ENCODE measurements around the gene CCDC148. TPM values are rescaled to one million over a fixed set of nuclear protein-coding genes. Genes with fewer than 3 reads are reported as not detected.

CCDC148 gene
- total RNA-seq, 3 donors from 2014 or later (not counting 1 experiment from before 2014, with no cell fraction given), result not detected

GRCh38 chr2:158432117-158432516 is 24.4 kb downstream of the CCDC148 start:
- intact Hi-C loops (cut with micrococcal nuclease), result no loop called here
- Mint-ChIP-seq H3K36me3 (no peaks in the 10 kb centered on the region), H3K27me3 (ENCODE audit: low read depth in 2 of 2) (peaks cover 0 to 11% of the 10 kb centered on the region in 2 donors), H3K4me3 (no peak overlapping the region), H3K4me1 (no peaks in the 10 kb centered on the region), H3K27ac (no peak overlapping the region), H3K9me3 (peaks cover 9 to 11% of the 10 kb centered on the region in 2 donors)
- no peaks in the 10 kb centered on the region for H3K4me1 ChIP-seq (ENCODE audit: control insufficient read depth, insufficient read depth, low read length)
- no peak for TF ChIP-seq CTCF (IDR thresholded peaks at IDR 0.05)
- no peak for DNase-seq
- peaks cover 3% of the 10 kb centered on the region for H3K9me3 ChIP-seq (ENCODE audit: control insufficient read depth, insufficient read depth, low read length)
- no peaks in the 10 kb centered on the region for H3K36me3 ChIP-seq (ENCODE audit: control insufficient read depth, insufficient read depth, low read length)
- H3K27me3 ChIP-seq (ENCODE audit: control insufficient read depth, insufficient read depth, low read length), result no peaks in the 10 kb centered on the region
- no peak for ATAC-seq
- H3K27ac ChIP-seq (ENCODE audit: low read length), result no peak overlapping the region
- H3K4me3 ChIP-seq (ENCODE audit: low read length), result no peak overlapping the region

- H3K4me3 ChIP-seq (ENCODE audit: low read length), result no peak overlapping the region
- Mint-ChIP-seq H3K27ac (no peak overlapping the region), H3K27me3 (ENCODE audit: low read depth in 2 of 2) (peaks cover 0 to 4% of the 10 kb centered on the region in 2 donors), H3K36me3 (peaks cover 8% of the 10 kb centered on the region), H3K4me1 (no peaks in the 10 kb centered on the region), H3K4me3 (no peak overlapping the region), H3K9me3 (peaks cover 17% of the 10 kb centered on the region in 2 donors)
- ATAC-seq (no peak), DNase-seq (no peak)
- no peaks in the 10 kb centered on the region for H3K4me1 ChIP-seq (ENCODE audit: control insufficient read depth, insufficient read depth, low read length)
- intact Hi-C loops (cut with micrococcal nuclease), result no loop called here
- no peaks in the 10 kb centered on the region for H3K27me3 ChIP-seq (ENCODE audit: control insufficient read depth, insufficient read depth, low read length)
- peaks cover 15% of the 10 kb centered on the region for H3K9me3 ChIP-seq (ENCODE audit: control insufficient read depth, insufficient read depth, low read length)
- H3K27ac ChIP-seq (ENCODE audit: low read length), result no peak overlapping the region
- no CpG with 5 or more reads among the region's 1 CpG for WGBS (ENCODE audit: insufficient coverage)
- no peaks in the 10 kb centered on the region for H3K36me3 ChIP-seq (ENCODE audit: control insufficient read depth, insufficient read depth, low read length)
- TF ChIP-seq CTCF (IDR thresholded peaks at IDR 0.05), result no peak
Observed at GRCh38 chr2:158414538-158414937, 42.0 kb downstream of the CCDC148 start.

- no peaks in the 10 kb centered on the region for H3K4me1 Mint-ChIP-seq
- Histone ChIP-seq H3K36me3 (ENCODE audit: control insufficient read depth, insufficient read depth, low read length) (no peaks in the 10 kb centered on the region), H3K4me1 (ENCODE audit: control insufficient read depth, insufficient read depth, low read length) (no peaks in the 10 kb centered on the region), H3K27me3 (ENCODE audit: control insufficient read depth, insufficient read depth, low read length) (no peaks in the 10 kb centered on the region), H3K4me3 (ENCODE audit: low read length) (no peak overlapping the region), H3K27ac (ENCODE audit: low read length) (no peak overlapping the region), H3K9me3 (ENCODE audit: control insufficient read depth, insufficient read depth, low read length) (peaks cover 15% of the 10 kb centered on the region)
- ATAC-seq, result no peak
- H3K36me3 Mint-ChIP-seq, result peaks cover 8% of the 10 kb centered on the region
- TF ChIP-seq CTCF (IDR thresholded peaks at IDR 0.05), result no peak
- H3K27ac Mint-ChIP-seq, result no peak overlapping the region
- peaks cover 0 to 4% of the 10 kb centered on the region in 2 donors for H3K27me3 Mint-ChIP-seq (ENCODE audit: low read depth in 2 of 2)
- no peak for DNase-seq
- intact Hi-C loops (cut with micrococcal nuclease), result no loop called here
- no peak overlapping the region for H3K4me3 Mint-ChIP-seq
- 89% methylated on average over 1 of the region's 2 CpGs for WGBS (ENCODE audit: insufficient coverage)
- peaks cover 17% of the 10 kb centered on the region in 2 donors for H3K9me3 Mint-ChIP-seq
Observed at GRCh38 chr2:158413581-158413980, 43.0 kb downstream of the CCDC148 start.

- WGBS (ENCODE audit: insufficient coverage), result 67% methylated on average over 1 of the region's 3 CpGs
- Mint-ChIP-seq H3K27me3 (ENCODE audit: low read depth in 2 of 2) (peaks cover under 1 to 7% of the 10 kb centered on the region in 2 donors), H3K4me1 (no peaks in the 10 kb centered on the region), H3K4me3 (no peak overlapping the region), H3K27ac (no peak overlapping the region), H3K9me3 (peaks cover 15 to 17% of the 10 kb centered on the region in 2 donors), H3K36me3 (peaks cover 8% of the 10 kb centered on the region)
- H3K27me3 ChIP-seq (ENCODE audit: control insufficient read depth, insufficient read depth, low read length), result no peaks in the 10 kb centered on the region
- no peaks in the 10 kb centered on the region for H3K36me3 ChIP-seq (ENCODE audit: control insufficient read depth, insufficient read depth, low read length)
- no peak overlapping the region for H3K27ac ChIP-seq (ENCODE audit: low read length)
- H3K4me1 ChIP-seq (ENCODE audit: control insufficient read depth, insufficient read depth, low read length), result no peaks in the 10 kb centered on the region
- H3K9me3 ChIP-seq (ENCODE audit: control insufficient read depth, insufficient read depth, low read length), result peaks cover 15% of the 10 kb centered on the region
- TF ChIP-seq CTCF (IDR thresholded peaks at IDR 0.05), result no peak
- H3K4me3 ChIP-seq (ENCODE audit: low read length), result no peak overlapping the region
- intact Hi-C loops (cut with micrococcal nuclease), result no loop called here
- DNase-seq, result no peak
- no peak for ATAC-seq
Observed at GRCh38 chr2:158412206-158412605, 44.3 kb downstream of the CCDC148 start.
